ENCODE results near the gene SEL1L3.

SEL1L3 gene

GRCh38 chr4:25749150-25749794 is 113.5 kb downstream of the SEL1L3 start:
- DNase-seq (ENCODE audit: low read depth in 3 of 3) = no peak

GRCh38 chr4:25743971-25744370 is 118.8 kb downstream of the SEL1L3 start:
- DNase-seq (ENCODE audit: low read depth in 3 of 3) = no peak

- no peak for DNase-seq (ENCODE audit: low read depth in 3 of 3)
Measured at GRCh38 chr4:25729564-25729963, 133.2 kb downstream of the SEL1L3 start.

GRCh38 chr4:25728886-25729285 is 133.9 kb downstream of the SEL1L3 start:
- no peak for DNase-seq (ENCODE audit: low read depth in 3 of 3)

GRCh38 chr4:25727711-25728493 is 134.9 kb downstream of the SEL1L3 start:
- DNase-seq (ENCODE audit: low read depth in 3 of 3) = no peak

- no peak for DNase-seq (ENCODE audit: low read depth in 3 of 3)
Measured at GRCh38 chr4:25725870-25726269, 136.9 kb downstream of the SEL1L3 start.

GRCh38 chr4:25723409-25723808 is 139.4 kb downstream of the SEL1L3 start:
- DNase-seq (ENCODE audit: low read depth in 3 of 3) = no peak

GRCh38 chr4:25722964-25723363 is 139.8 kb downstream of the SEL1L3 start:
- DNase-seq (ENCODE audit: low read depth in 3 of 3) = no peak

- no peak for DNase-seq (ENCODE audit: low read depth in 3 of 3)
Measured at GRCh38 chr4:25713812-25714211, 149.0 kb downstream of the SEL1L3 start.

GRCh38 chr4:25712611-25713010 is 150.2 kb downstream of the SEL1L3 start:
- no peak for DNase-seq (ENCODE audit: low read depth in 3 of 3)

GRCh38 chr4:25710637-25711036 is 152.2 kb downstream of the SEL1L3 start:
- no peak for DNase-seq (ENCODE audit: low read depth in 3 of 3)

GRCh38 chr4:25704516-25704915 is 158.3 kb downstream of the SEL1L3 start:
- DNase-seq (ENCODE audit: low read depth in 3 of 3) = no peak

- no peak for DNase-seq (ENCODE audit: low read depth in 3 of 3)
Measured at GRCh38 chr4:25703731-25704388, 158.9 kb downstream of the SEL1L3 start.

- DNase-seq (ENCODE audit: low read depth in 3 of 3) = no peak
Measured at GRCh38 chr4:25702848-25703247, 159.9 kb downstream of the SEL1L3 start.

GRCh38 chr4:25700661-25701060 is 162.1 kb downstream of the SEL1L3 start:
- DNase-seq (ENCODE audit: low read depth in 3 of 3) = no peak

- no peak for DNase-seq (ENCODE audit: low read depth in 3 of 3)
Measured at GRCh38 chr4:25697516-25697915, 165.3 kb downstream of the SEL1L3 start.
